NK-92 (cell line): Measurements from ENCODE around the gene AFAP1.

Experiments used
- DNase-seq: peaks from one replicate; lab custom pipeline; 2025; ENCODE audit not compliant: unreplicated experiment; lab: John Stamatoyannopoulos, UW

The AFAP1 gene

DNA sequence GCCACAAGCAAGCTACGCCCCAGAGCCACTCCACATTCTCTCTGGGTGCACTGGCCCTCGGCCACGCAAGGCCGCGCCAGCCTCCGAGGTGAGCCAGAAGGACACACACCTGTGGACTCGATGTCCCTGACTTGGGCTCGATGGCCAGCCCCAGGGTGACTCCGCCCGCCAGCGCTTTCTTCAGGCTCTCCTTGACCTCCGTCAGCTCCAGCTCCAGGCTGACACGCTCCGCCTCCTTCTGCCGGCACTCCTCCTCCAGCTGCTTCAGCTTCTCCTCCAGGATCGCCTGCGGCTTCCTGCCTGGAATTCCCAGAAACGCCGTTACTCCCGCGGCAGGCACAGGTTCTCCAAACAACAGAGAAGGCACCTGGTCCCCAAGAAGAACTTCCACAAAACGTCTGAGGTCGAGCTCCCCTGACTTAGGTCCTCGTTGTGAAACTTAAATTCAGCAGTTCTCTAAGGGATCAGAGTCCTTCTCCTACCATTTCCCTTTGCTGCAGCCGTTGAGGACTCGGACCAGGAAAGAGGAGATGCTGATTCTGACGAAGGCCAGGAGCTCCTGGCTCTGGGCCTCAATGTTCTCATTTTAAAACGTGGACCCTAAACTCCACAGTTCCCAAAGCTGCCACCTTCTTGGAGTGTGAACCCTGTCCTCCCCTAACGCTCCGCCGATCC is 166.8 kb downstream of the AFAP1 start:
- no peak for DNase-seq

DNA sequence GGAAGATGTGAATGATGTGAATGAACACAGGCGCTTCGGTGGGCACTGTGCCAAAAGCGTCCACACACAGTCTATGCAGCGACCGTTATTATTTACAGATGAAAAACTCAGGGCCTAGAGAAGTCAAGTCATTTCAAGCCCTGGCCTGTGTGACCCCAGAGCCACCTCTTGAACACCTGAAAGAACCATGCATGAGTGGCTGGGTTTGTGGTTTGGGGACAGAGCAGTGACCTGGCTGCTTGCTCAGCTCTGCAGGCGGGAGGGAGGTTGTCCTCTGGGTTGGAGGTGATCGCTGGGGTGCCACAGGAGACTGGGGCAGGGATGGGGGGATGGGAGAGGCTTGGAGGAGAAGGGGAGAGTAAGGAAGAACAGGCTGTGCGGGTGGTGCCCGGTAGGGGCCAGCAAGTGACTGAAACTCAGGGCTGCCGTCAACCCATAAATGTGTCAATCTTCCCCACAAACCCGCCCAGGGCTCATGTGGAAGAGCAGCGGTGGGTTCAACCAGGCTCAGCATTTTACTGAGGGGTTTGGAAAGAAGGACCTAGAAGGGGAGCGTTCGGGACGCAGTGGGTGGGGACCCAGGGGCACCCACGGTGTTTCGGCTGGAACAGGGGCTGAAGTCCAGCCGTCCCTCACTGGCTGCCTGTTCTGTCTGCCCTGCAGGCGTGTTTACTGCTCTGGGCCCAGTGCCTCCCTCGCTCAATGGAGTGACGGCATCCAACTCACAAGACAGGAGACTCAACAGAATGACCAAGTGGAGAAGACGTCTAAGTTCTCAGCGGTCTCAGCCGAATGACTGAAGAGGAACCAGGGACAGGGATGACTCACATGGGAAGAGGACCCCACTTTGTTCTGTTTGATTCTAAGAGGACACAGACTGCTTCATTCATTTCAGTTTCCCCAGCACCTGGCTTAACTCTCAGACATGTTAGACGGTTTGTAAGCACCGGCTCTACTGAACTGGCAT is 167.8 kb downstream of the AFAP1 start:
- no peak for DNase-seq

- DNase-seq, result no peak
Measured at GRCh38 chr4:7771056-7771455, 168.6 kb downstream of the AFAP1 start.

GRCh38 chr4:7770224-7771050 is 169.2 kb downstream of the AFAP1 start:
- no peak for DNase-seq

- DNase-seq, result no peak
Measured at GRCh38 chr4:7769396-7770223, 170.1 kb downstream of the AFAP1 start.

GRCh38 chr4:7768736-7769135 is 170.9 kb downstream of the AFAP1 start:
- no peak for DNase-seq

GRCh38 chr4:7767966-7768365 is 171.7 kb downstream of the AFAP1 start:
- DNase-seq, result no peak

GRCh38 chr4:7767526-7767925 is 172.1 kb downstream of the AFAP1 start:
- no peak for DNase-seq

- no peak for DNase-seq
Measured at GRCh38 chr4:7766661-7767345, 172.9 kb downstream of the AFAP1 start.

DNA sequence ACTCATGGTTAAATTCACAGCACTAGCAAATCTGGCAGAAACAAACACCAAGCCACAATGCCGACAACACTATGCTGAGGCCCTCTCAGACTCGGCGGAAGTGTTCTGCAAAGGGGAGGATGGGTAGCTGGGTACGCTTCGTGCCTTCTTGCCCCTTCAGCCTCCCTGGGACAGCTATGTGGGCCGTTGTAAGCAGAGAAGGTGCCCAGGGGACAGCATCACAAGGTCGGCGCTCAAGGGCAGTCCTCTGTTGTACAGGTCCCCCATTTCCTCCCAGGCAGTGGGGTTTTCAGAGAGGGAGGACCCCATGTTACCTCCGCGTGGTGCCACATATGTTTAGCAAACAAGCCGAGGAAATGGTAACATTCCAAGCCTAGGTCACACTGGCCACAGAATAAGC is 173.6 kb downstream of the AFAP1 start:
- no peak for DNase-seq

- DNase-seq, result no peak
Measured at GRCh38 chr4:7765666-7766065, 174.0 kb downstream of the AFAP1 start.

DNA sequence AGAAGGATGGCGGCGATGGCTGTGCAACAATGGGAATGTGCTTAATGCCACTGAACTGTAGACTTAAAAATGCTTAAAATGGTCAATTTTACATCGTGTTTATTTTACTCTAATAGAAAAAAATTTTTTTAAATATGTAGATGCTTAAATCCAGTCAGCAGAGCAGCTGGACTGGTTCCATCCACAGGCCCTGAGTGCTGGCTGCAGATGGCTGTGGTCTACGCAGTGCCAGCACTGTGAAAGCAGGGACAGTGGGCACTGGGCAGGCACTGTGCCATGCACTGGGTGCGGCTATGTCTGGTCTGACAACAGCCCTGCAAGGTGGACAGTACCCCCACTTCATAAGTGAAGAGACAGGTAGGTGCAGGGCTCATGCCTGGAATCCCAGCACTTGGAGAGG is 175.2 kb downstream of the AFAP1 start:
- no peak for DNase-seq

DNA sequence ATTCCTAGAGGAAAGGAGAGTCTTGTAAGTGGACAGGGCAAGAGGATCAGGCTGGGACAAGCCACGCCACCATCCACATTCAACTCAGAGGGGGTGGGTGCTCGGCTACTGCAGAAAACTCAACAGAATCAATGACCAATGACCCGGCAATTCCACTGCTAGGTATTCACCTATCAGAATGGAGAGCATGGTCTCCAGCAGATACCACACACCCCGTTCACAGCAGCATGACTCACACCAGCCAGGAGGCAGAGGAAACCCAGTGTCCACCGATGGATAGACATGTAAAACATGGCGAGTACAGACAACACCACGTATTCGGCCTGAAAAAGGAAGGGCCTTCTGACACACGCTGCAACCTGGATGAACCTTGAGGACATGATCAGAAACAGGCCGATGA is 175.9 kb downstream of the AFAP1 start:
- no peak for DNase-seq

DNA sequence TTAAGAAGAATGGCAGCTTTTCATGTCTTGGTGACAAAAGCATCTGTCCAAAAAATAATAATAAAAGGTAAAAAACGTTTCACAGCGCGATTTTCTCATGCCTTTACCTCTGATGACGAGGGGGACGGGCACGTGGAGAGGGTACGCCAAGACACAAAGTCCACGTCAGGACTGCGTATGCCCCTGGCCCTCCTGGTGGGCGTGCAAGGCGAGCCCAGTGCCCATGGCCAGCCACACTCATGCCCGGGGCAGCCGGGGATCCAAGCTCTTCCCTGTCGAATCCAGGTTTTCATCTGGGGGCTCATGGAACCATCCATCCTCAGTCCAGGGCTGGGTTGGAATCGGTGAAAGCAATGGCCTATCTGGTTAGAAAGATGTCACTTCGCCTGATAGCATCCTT is 176.6 kb downstream of the AFAP1 start:
- DNase-seq, result no peak

- DNase-seq, result no peak
Measured at GRCh38 chr4:7762376-7763030, 177.2 kb downstream of the AFAP1 start.

GRCh38 chr4:7761720-7762119 is 177.9 kb downstream of the AFAP1 start:
- DNase-seq, result no peak

GRCh38 chr4:7761312-7761711 is 178.3 kb downstream of the AFAP1 start:
- no peak for DNase-seq

- DNase-seq, result no peak
Measured at GRCh38 chr4:7760706-7761105, 179.0 kb downstream of the AFAP1 start.

DNA sequence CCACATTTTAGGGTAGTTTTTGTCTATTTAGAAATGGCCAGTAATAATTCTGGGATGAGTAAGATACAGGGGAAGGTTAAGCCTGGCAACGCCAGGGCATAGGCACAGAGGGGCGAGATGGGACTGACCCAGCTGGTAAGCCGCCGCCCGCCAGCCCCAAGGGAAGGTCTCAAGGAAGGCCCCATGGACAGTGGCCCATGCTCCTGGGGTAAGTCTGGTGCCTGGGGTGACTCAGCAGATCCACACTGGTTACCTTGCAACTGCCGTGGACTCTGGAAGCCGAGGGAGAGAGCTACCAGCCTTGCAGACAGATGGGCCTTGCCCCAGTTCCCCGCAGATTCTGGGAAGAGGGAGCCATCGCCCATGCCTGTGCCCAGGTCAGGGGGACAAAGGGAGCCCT is 179.4 kb downstream of the AFAP1 start:
- DNase-seq, result no peak

DNA sequence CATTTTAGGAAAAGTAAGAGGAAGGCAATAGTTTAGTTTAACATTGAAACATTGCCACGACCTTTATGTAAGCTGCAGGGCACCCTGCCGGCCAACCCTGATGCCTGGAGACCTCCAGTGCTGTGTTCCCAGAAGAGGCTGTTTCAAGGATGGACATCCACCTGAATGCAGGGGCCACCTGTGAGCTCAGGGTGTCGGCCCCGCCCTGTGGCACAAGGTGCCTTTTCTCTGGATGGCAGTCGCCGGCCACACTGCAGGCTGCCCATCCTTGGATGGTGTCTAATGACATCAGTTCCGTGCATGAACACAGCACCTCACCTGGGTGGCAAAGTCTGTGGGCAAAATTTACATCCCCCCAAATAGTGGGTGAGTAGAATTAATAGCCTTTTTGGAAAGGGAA is 180.0 kb downstream of the AFAP1 start:
- DNase-seq, result no peak
